Measurements from ENCODE around the gene DENND6B.

DNA sequence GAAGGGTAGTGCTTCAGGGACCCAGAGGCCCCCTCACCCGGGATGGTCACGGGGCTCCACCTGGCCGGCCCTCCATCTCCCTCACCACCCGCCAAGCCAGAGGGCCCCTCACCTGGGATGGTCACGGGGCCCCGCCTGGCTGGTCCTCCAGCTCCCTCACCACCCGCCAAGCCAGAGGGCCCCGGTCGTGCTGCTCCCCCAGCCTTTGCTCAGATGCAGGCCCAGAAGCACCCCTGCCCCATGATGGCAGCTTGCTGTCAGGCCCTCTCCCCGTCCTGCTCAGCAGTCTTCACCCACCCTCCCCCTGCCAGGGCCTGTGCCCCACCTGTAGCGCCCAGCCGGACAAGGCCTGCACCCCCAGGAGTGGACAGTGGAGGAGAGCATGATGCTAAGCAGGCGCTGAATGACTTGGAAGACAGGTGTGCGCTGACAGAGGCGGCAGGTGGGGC is 7.3 kb downstream of the DENND6B start:
- TF ChIP-seq, protein P1, sequence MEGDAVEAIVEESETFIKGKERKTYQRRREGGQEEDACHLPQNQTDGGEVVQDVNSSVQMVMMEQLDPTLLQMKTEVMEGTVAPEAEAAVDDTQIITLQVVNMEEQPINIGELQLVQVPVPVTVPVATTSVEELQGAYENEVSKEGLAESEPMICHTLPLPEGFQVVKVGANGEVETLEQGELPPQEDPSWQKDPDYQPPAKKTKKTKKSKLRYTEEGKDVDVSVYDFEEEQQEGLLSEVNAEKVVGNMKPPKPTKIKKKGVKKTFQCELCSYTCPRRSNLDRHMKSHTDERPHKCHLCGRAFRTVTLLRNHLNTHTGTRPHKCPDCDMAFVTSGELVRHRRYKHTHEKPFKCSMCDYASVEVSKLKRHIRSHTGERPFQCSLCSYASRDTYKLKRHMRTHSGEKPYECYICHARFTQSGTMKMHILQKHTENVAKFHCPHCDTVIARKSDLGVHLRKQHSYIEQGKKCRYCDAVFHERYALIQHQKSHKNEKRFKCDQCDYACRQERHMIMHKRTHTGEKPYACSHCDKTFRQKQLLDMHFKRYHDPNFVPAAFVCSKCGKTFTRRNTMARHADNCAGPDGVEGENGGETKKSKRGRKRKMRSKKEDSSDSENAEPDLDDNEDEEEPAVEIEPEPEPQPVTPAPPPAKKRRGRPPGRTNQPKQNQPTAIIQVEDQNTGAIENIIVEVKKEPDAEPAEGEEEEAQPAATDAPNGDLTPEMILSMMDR (IDR thresholded peaks at IDR 0.05): no peak
- TF ChIP-seq EP300 (IDR thresholded peaks at IDR 0.05) (no peak), POLR2A (IDR thresholded peaks at IDR 0.05) (no peak)
